WTC11 (cell line): Measurements from ENCODE around the gene ABCD3.

Experiments
- TF ChIP-seq, protein P1 (sequence below): sonication (generic); formaldehyde crosslinking; IDR thresholded peaks from 2 replicates; pipeline ENCODE4 v1.8.1; 2023; ENCODE audit warnings: mild to moderate bottlenecking, missing genetic modification reagents, moderate library complexity
- TF ChIP-seq, protein P2 (sequence below): fragments of 200-600 bp; IDR thresholded peaks from 2 replicates; pipeline ENCODE4 v1.8.0; 2022; ENCODE audit warnings: antibody characterized with exemption

- TF ChIP-seq, protein P1, sequence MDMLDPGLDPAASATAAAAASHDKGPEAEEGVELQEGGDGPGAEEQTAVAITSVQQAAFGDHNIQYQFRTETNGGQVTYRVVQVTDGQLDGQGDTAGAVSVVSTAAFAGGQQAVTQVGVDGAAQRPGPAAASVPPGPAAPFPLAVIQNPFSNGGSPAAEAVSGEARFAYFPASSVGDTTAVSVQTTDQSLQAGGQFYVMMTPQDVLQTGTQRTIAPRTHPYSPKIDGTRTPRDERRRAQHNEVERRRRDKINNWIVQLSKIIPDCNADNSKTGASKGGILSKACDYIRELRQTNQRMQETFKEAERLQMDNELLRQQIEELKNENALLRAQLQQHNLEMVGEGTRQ, result no peak
- TF ChIP-seq, protein P2, sequence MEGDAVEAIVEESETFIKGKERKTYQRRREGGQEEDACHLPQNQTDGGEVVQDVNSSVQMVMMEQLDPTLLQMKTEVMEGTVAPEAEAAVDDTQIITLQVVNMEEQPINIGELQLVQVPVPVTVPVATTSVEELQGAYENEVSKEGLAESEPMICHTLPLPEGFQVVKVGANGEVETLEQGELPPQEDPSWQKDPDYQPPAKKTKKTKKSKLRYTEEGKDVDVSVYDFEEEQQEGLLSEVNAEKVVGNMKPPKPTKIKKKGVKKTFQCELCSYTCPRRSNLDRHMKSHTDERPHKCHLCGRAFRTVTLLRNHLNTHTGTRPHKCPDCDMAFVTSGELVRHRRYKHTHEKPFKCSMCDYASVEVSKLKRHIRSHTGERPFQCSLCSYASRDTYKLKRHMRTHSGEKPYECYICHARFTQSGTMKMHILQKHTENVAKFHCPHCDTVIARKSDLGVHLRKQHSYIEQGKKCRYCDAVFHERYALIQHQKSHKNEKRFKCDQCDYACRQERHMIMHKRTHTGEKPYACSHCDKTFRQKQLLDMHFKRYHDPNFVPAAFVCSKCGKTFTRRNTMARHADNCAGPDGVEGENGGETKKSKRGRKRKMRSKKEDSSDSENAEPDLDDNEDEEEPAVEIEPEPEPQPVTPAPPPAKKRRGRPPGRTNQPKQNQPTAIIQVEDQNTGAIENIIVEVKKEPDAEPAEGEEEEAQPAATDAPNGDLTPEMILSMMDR, result no peak
Measured at GRCh38 chr1:94519351-94519750, 101.2 kb downstream of the ABCD3 start.
